BJ (cell line): ENCODE data around the gene IYD. TPM values are rescaled to one million over a fixed set of nuclear protein-coding genes. Genes with fewer than 3 reads are reported as not detected.

ENCODE experiments used
- CTCF ChIA-PET: fragments of 350-600 bp; formaldehyde crosslinking; extraction: SDS; loops from one replicate; lab custom pipeline; 2021; ENCODE audit warnings: antibody characterized with exemption, inconsistent platforms; lab: Yijun Ruan, JAX
- POLR2A ChIA-PET: fragments of 300-600 bp; sonication (Branson Sonifier 250); formaldehyde crosslinking; extraction: SDS; loops from one replicate; lab custom pipeline; 2021; ENCODE audit warnings: antibody characterized with exemption; lab: Charles Lee
- DNase-seq: peaks from one replicate; pipeline ENCODE4 v3.0.0-alpha.2; 2011; ENCODE audit warnings: low read depth
- H3K27me3 ChIP-seq: 2 replicates; pipeline ENCODE4 v1.6.0; 2011; ENCODE audit warnings: low read length; ENCODE audit not compliant: control insufficient read depth, insufficient read depth
- H3K36me3 ChIP-seq: 2 replicates; pipeline ENCODE4 v1.5.1; 2011; ENCODE audit warnings: low read length; ENCODE audit not compliant: control insufficient read depth, insufficient read depth
- H3K4me3 ChIP-seq: 2 replicates; pipeline ENCODE4 v1.5.1; 2011; ENCODE audit warnings: low read depth, mild to moderate bottlenecking, control low read depth, low read length
- polyA plus RNA-seq: library from polyadenylated mRNA; depleted of rRNA; stranded (reverse); fragments of >200 nt; gene quantifications from 2 replicates; pipeline ENCODE4 v1.2.3, GENCODE V29; 2011
- TF ChIP-seq, protein P1 (sequence below): IDR thresholded peaks from 2 replicates; pipeline ENCODE4 v1.5.1; 2011; ENCODE audit warnings: low read depth, mild to moderate bottlenecking, control low read depth, inconsistent platforms, low read length, moderate library complexity; ENCODE audit not compliant: insufficient read depth

IYD gene
- polyA plus RNA-seq, 1 experiment, result not detected

GRCh38 chr6:150352321-150353296 lies 16.2 kb upstream of the IYD start:
- Histone ChIP-seq H3K27me3 (no peaks in the 10 kb centered on the region), H3K4me3 (no peak overlapping the region), H3K36me3 (no peaks in the 10 kb centered on the region)
- DNase-seq, result peak; percentile 58
- POLR2A ChIA-PET, result no interaction called here
- CTCF ChIA-PET, result interaction anchor here (0.6 to 2.3 kb wide), 4 partner anchors 43 to 276 kb away, joined by 3 to 6 read pairs (median 3); no protein-coding TSS in a partner anchor
- TF ChIP-seq, protein P1, sequence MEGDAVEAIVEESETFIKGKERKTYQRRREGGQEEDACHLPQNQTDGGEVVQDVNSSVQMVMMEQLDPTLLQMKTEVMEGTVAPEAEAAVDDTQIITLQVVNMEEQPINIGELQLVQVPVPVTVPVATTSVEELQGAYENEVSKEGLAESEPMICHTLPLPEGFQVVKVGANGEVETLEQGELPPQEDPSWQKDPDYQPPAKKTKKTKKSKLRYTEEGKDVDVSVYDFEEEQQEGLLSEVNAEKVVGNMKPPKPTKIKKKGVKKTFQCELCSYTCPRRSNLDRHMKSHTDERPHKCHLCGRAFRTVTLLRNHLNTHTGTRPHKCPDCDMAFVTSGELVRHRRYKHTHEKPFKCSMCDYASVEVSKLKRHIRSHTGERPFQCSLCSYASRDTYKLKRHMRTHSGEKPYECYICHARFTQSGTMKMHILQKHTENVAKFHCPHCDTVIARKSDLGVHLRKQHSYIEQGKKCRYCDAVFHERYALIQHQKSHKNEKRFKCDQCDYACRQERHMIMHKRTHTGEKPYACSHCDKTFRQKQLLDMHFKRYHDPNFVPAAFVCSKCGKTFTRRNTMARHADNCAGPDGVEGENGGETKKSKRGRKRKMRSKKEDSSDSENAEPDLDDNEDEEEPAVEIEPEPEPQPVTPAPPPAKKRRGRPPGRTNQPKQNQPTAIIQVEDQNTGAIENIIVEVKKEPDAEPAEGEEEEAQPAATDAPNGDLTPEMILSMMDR, result 0 out of 2 replicates have a peak, but pooled peaks have one; percentile 24

DNA sequence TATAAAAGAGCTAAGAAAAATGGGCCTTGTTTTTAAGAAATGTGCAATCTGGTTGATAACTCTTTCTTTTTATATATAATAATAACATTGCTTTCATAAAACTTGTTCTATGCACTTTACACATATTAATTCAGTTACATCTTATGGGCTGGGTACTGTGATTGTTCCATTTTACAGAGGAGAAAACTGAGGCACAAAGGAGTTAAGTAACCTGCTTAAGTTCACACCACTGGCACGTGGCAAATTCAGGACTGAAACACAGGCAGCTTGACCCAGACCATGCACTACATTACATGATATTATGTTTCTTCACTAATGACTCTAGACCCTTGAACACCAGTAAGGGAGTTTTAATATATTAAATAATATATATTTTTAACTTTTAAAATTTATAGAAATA lies 15.4 kb upstream of the IYD start:
- Histone ChIP-seq H3K36me3 (no peaks in the 10 kb centered on the region), H3K4me3 (no peak overlapping the region), H3K27me3 (no peaks in the 10 kb centered on the region)
- TF ChIP-seq, protein P1, result no peak
- CTCF ChIA-PET, result interaction anchor here (0.6 kb wide), 1 partner anchor 65 kb away, joined by 3 read pairs; no protein-coding TSS in a partner anchor
- no peak for DNase-seq
- POLR2A ChIA-PET, result no interaction called here

DNA sequence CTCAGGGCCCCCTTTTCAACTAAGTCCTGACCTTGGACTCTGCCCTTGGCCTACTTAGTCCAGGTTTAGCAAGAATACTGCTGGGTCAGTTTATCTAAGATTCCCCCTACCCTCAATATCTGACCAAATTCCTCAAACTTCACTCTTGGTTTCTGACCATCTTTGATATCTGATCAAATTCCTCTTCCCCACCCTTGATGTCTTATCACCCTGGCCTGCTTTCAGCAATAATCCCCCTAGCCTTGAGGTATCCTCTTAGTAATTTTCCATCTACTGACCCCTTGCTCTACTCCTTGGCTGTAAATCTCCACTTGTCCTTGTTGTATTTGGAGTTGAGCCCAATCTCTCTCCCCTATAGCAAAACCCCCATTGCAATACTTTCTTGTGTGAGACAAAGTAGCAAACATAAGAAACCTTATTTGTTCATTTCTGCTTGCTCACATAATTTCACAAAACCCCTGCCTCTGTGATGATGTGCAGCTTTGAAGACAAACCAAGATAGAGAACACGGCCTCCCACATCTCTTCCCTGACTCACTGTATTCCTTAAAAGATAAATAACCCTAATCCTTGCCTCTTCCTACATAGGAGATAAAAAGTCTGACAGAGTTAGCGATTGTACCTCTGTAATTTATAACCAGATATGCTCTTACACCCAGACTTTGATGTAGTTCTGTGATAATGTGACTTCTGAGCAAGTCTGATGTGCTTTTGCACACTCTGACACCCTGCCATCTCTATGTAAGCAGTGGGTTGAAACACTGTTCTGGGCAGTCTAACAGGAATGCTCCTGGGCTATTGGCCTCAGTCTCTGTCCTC lies 13.8 kb upstream of the IYD start:
- H3K36me3 ChIP-seq, result no peaks in the 10 kb centered on the region
- TF ChIP-seq, protein P1, result no peak
- no peak overlapping the region for H3K4me3 ChIP-seq
- H3K27me3 ChIP-seq, result no peaks in the 10 kb centered on the region
- no peak for DNase-seq
- ChIA-PET POLR2A (no interaction called here), CTCF (interaction anchor here (0.6 to 1.5 kb wide), 2 partner anchors 19 to 269 kb away, joined by 3 read pairs; no protein-coding TSS in a partner anchor)

DNA sequence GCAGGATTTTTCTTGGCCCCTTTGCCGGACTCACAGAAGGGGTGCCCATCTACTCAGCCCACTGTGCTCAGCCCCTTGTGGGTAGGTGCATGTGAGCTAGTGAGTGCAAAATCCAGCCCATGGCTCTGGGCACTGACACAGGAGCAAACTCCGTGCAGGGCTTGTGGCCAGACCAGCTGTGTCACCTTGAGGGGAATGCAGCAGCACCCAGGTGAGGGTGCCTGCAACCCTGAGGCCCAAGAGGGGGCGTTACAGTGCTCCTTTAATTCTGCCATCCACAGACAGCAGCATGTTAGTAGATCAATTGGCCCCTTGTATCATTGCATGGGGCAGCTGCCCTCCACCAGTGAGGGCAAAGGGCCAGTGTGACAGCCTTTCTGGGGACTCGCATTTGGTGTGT lies 12.9 kb upstream of the IYD start:
- no peaks in the 10 kb centered on the region for H3K36me3 ChIP-seq
- no peaks in the 10 kb centered on the region for H3K27me3 ChIP-seq
- DNase-seq, result no peak
- ChIA-PET POLR2A (no interaction called here), CTCF (interaction anchor here (1.5 to 1.6 kb wide), 2 partner anchors 15 to 20 kb away, joined by 3 read pairs; no protein-coding TSS in a partner anchor)
- TF ChIP-seq, protein P1, result no peak
- no peak overlapping the region for H3K4me3 ChIP-seq

- POLR2A ChIA-PET, result no interaction called here
- CTCF ChIA-PET, result no interaction called here
- Histone ChIP-seq H3K4me3 (no peak overlapping the region), H3K36me3 (no peaks in the 10 kb centered on the region), H3K27me3 (peaks cover 1% of the 10 kb centered on the region; the same call in 1 of the 2 replicates)
- DNase-seq, result no peak
- TF ChIP-seq, protein P1, result no peak
Observed at GRCh38 chr6:150361876-150362275, 6.9 kb upstream of the IYD start.
